ENCODE data around the gene SREBF1.

DNA sequence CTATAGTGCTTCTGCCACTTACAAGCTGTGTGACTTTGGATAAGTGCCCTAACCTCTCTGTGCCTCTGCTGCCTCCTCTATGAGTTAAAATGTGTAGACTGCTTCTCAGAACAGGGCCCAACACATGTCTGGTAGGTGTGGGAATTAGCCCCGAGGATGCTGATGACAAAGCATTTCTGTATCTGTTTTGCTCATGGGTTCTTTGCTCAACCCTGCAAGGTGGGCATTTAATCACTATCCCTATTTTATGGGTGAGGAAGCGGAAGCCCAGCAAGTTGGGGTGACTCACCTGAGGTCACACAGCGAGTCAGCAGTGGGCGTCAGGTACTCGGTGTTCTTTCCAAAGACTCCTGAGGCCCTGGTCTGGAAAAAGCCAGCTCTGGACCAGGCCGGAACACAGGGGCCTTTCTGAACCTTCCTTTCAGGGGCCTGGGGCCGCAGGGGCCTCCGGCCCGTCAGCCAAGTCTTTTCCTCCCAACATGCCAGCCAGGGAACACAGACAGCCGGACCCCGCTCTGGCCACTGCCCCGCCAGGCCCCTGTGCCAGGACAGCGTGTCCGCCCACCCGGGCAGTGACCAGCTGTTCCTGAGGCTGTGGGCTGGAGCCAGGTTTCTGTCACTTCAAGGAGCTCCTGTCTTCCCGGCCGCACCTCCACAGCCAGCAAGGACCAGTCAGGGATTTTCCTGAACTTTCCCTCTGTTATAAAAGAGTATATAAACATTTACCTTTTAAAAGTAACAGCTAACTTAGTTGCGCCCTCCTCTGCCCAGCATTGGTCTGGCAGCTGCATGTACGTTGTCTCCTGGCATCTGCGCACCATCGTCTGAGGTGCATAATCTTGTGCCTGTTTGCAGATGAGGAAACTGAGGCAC, 62.5 kb downstream of the SREBF1 start:
- TF ChIP-seq POLR2A (IDR thresholded peaks at IDR 0.05; ENCODE audit: low read length) (no peak), GATA1 (IDR thresholded peaks at IDR 0.05; ENCODE audit: low read depth, low read length) (no peak)

All from erythroblast (primary cell).